ENCODE results near the gene MRC2.

MRC2 gene

DNA sequence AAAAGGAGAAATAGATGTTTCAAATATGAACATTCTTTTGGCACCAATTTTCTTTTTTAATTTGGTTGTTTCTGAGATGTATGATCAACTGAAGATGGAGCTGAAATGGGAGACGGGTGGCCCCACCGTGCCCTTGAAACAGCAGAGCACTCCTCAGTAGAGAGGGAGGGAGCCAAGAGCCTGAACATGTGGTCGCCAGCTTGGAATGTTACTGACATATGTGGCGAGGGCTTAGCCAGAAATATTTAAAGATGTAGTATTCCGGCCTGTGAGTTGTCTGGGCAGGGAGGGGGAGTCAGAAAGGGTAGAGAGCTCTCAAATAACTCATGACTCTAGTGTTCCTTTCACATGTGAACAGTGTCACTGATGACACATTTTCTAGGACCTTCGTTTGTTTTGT, 13.3 kb upstream of the MRC2 start:
- no peak for DNase-seq (ENCODE audit: low read depth)

DNA sequence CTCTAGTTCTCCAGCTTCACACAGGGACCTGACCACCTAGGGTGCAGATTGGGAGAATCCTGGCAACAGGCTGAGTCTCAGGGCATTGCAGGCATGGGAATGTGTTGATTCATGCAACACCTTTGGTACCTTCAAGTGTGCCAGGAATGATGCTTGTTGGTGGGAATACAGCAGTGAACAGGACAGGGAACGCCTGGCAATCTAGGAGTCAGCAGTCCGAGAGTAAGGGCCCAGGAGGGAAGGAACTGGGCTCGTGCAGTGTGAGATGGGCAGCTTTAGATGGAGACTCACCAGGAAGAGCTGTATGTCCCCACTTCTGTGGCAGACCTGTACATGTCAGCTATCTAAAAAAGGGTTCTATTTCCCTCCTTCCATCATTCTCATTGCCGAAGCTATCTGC, 12.0 kb upstream of the MRC2 start:
- no peak for DNase-seq (ENCODE audit: low read depth)

DNA sequence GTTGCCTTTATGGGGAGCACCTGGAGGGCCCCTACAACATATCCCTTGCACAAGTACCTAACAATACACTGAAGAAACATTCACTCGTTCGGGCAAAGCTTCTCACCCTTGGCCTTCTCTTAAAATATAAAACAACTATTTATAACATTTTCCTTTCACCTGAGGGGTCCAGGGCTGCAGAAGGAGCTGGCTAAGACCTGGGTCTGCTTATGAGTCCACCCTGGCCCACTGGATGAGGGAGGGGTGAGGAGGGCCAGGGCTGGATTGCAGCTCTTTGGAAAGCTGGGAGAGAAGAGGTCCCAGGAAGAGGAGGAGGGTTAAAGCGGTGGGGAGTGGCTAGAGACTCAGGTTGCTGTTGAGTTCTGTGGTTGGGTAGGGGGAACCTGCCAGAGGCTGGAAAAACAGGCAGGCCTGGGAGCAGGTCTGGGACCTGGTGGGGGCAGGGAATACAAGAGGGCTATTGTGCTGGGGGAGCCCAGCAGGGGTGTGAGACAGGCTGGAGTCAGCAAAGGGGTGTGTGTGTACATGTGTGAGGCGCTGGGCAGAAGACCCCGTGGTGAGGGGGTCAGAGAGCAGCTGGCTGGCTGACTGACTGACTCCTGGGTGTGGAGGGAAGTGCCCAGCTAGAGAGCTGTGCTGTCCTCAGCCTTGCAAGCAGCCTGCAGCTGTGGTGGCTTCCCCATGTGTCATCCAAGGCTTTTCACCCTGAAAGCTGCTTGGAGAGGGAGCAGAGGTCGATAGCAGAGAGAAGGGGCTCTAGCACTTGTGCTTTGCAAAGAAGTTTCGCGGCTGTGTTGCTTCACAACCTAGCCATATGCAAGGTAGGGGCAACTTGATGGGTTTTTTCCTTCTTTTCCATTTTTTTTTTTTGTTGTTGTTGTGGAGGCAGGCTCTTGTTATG, 10.2 kb upstream of the MRC2 start:
- no peak for DNase-seq (ENCODE audit: low read depth)

DNA sequence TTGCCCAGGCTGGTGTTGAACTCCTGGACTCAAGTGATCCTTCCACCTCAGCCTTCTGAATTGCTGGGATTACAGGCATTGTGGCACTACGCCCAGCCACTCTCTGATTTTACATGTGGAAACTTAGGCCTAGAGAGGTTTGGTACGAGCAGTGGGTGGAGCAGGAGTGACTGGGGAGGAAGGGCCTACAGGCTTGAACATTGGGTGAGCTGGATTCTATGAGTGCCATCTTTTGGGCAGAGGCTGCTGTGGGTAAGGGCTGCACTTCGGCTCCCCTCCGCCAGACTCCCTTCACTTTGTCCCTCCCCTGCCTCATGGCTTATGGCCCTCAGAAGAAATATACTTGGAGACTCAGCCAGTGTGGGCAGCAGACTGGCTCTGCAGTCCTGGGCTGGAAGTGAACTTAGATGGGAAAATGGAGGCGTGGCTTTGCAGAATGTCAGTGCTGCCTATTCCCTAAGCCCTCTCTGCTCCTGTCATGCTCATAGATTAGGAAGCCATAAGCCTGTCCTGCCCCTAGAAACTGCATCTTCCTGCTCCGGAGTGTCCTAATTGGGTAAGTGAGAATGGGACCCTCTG, 9.5 kb upstream of the MRC2 start:
- no peak for DNase-seq (ENCODE audit: low read depth)

DNA sequence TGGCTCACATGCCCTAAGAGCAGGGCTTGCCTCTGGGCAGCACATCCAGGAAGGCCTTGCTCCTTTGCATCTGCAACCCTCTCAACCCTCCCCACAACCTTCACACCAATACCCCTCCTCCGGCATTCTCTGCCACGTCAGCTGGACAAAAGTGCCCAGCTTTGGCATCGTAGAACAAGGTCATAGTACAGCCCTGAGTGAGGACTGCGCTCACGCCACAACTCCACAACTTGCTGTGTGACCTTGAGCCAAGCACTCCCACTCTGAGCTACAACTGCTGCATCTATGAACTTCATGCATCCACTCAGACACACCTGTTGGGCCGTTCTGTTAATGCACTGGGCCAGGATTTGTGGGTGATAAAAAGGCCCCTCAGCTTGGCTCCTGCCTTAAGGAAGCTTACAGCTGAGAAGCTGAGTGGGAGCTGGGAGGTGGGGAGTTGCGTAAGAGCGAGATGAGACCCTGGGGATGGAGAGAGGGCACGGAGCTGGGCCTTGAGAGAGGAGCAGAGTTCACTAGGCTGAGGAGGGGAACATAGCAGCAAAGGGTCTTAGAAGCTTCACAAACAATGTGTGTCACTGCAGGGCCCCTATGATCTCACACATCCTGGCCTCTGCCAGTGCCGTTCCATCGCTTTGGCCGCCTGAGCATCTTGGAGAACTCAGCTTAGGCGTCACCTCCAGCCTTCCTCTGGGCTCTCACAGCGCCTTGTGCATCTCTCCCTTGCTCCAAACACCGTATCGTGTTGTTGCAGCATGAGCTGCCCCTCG, 8.6 kb upstream of the MRC2 start:
- no peak for DNase-seq (ENCODE audit: low read depth)

DNA sequence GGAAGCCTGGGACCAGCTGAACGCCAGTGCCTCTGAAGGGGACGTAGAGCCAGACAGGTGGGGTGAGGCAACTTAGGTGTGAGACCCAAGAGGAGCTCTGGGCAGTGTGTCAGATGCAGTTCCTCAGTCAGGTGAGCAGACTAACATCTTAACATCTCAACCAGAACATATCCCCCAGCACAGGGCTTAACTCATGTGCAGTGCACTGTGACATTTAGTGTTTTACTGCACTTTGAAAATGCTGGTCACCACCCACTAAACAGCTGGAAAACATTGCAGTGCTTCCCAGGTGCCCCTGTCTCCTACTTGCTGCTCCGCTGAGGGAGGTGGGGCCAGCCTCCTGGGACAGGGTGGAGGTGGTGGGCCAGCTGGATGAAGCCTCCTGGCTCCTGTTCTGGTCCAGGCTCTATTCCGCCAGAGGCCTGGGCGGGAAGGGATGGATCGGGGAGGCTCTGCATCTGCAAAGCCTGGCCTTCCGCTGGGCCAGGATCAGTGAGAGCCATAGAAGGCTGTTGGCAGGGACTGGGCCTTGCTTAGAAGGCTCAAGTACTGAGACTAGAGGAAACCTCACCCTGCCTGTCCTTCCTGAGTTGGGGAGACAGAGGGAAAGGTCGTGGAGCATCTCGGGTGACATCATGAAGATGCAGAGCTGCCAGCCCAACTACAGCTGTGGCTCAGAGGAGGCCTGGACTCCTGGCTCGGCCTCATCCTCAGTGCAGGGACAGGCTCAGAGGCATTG, 7.9 kb upstream of the MRC2 start:
- no peak for DNase-seq (ENCODE audit: low read depth)

DNA sequence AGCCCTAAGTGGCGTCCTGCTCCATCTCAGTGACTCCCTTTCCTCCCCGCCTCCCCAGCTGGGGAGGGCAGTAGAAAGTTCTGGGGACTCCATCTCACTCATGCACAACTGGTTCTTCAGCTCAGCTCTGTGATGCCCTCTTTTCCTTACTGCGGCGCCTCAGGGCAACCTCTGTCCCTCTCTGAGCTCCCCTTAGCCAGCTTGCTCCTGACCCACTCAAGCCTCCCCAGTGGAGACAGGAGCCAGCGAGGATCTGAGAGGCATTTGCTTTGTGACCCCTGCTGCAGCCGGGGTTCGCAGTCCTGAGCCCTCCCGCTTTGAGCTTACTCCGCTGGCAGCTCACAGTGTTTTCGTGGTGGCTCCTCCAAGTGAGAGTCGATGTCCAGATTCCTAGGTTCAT, 6.2 kb upstream of the MRC2 start:
- no peak for DNase-seq (ENCODE audit: low read depth)

DNA sequence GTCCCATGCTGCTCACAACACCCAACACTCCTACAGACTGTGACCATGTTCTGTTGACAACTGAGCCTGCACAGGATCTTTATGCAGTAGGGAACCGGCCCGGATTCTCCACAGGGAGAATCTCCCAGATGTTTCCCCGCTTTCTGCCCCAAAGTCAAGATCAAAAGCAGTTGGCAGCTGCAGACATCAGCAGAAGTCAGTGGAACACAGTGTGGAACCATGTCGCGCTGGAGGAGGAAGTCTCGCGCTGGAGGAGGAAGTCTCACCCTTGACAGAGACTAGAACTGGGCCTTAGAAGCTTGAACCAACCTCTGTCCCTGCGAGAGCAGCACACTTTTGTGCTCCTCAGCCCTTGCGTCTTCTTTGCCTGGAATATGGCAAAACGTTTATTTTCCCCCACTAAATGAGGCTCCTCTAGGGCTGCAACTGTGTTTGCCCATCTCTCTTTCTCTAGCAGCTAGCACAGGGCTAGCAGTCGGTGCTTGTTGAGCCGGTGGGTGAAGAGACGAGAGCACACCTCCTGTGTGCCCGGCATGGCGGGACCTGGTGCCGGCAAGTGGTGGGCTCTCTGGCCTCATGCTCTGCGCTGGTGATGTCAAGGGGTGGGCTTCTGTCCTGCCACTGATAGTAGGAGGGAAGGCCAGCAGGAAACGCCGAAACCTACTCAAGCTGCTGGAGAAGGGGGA, 2.1 kb upstream of the MRC2 start:
- DNase-seq (ENCODE audit: low read depth), result no peak

DNA sequence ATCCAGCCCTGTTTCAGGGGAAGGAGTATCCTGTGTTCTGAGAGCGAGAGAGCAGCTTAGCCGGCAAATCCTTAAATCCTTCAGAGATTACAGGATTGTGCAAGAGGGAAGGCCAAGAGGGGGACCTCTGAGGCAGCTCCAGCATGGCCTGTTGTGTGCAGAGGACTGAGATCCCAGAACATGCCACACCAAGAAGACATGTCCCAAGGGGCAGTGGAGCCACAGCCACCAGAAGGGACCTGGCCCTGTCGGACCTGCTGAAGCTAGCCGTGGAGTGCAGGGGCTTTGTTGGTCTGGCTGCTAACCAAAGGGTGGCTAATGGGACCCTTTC, 1.6 kb upstream of the MRC2 start:
- DNase-seq (ENCODE audit: low read depth), result no peak

DNA sequence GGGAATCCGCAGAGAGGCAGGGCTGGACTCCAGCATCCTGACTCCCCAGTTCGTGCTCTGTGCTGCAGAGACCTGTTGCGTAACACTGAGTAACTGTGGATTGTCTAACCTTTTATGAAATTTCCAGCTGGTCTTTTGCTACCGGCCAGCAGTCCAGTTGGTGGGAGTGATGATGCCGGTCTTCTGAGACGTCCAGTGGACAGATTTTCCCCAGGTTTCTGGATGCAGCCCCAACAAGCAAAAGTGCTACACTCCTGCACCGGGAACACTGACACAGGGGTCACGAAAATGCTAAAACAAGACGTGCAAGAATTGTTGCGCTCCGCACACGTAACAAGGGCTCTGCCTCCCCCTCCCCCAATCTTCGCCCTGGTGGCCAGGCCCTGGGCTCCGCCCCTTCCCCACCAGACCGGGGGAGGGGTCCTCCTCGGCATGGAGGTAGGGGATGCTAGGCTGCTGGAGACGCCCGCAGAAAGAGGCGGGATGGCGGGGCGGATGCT, 701 bp upstream of the MRC2 start:
- DNase-seq (ENCODE audit: low read depth), result no peak

DNA sequence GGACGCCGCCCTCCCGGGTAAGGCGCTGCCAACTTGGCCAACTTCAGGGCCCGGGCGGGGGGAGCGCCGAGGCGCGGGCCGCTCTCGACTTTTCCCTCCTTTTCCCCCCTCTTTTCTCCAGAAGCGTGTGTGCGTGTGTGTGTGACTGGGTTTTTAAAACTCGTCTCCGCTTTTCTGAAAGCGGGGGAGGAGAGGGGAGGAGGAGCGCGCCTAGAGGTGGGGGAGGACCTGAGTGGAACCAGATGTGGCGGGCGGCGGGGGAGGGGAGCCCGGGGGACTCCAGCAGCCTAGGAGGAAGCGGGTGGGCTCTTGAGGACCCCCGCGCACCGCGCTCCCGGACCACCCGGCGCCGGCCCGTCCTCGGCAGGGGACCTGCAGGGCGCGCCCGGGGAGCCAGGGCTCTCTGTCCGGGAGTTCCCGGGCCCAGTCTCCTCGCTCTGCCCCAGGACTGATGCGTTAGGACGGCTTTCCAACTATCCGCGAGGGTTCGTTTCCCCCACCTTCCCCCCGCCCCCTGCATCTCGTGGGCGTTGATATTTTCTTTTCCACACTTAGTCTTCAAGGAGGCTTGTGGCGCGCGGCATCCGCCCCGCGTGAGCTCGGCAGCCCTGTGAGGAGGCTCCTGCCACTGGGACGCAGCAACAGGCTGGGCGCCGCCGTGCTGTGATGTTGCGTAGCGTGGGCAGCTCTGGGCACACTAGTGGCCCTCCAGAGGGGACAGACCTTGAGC, 599 bp downstream of the MRC2 start:
- no peak for DNase-seq (ENCODE audit: low read depth)

DNA sequence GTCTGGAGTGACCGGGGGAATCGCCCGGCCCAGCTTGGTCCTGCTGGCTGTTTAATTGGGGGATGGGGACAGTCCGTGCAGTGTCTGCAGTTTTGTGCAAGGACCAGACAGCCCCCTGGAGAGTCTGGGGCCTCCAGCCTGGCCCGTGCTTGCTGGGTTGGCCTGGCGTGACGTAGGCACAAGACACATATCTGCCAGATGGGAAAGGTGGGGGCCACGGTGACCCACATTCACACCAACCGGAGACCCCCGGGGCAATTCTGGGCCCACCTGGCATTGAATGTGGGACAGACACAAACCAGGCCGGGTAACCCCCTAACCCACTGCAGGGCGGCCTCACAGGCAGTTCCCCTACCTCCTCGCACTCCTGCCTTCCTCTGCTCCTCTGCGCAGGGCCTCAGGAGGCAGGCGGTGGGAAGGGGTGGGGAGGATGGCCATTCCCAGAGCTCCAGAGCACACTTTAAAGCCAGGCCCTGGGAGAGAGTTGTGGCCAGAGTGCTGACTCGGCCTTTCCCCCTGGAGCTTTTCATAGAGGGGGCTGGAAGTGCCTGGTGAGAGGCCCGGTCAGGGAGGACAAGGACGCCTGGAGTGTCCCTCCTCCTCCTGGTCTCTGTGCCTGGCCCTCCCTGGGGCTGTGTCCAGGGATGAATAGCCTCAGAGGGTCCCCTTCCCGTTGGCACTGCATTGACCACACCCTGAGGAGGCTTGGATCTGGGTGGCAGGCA, 1.5 kb downstream of the MRC2 start:
- no peak for DNase-seq (ENCODE audit: low read depth)

DNA sequence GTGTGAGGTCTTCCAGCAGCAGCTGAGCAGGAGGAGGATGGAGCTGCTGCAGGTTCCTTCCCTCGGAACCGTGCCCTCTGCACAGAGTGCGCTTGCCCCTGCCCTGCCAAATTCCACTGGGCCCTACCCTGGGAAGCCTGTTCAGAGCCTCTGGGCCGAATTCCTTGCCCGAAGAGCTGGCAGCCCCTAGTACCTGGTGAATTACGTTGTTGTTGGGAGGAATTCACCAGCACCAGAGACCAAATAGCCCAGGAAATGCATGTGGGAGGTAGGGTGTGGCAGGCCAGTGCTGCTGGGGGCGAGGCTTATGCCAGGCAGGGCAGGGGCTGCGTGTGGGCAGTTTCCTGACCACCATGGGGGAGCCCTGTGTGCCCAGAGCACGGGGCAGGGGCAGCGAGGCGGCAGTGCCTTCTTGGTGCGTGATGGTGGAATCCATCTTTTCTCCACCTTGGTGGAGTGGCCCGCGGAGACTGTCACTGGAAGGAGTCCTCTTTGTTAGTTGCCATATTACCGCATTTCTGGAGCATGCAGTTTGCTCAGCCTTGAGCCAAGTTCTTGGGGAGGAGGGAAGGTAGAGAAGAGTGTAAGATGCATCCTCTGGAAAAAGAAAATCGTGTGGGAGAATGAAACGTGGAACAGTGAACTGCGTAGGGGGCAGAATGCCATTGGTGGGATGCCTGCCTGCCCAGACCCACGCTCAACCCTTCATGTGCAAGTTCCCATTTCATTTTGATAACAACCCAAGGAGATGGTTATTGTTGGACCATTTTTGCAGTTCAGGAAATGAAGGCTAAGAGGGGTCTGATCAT, 2.3 kb downstream of the MRC2 start:
- no peak for DNase-seq (ENCODE audit: low read depth)

DNA sequence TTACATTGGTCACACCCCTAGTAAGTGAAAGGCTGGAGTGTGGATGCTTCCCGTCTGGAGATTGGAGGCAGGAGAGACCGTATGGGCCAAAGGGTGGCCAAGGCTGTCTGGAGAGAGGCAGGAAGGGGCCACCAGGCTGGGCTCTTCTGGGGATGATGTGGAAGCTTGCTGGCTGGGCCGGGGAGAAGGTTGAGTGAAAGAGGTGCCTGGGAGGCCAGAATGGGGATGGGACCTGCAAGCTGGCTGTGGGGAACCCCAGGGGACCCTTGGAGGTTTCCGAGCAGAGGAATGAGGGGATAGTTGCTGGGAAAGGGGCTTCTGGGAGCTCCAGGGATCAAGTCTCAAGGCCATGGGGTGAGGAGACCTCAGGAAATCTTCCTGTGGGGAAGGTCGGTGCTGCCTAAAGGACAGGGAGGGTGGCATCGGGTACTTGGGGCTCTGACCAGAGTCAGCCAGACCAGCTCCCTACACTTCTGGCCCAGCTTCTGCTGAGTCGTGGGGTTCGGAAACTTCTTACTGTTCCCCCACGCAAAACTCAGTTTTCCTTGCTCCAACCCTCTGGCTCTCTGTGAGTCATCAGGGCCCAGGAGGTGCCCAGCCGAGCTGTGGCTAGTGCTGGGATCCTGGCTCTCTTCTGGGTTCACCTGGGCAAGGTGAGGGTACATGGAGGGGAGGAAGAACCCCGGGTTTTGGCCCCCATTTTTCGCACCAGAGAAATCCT, 3.1 kb downstream of the MRC2 start:
- DNase-seq (ENCODE audit: low read depth), result no peak

DNA sequence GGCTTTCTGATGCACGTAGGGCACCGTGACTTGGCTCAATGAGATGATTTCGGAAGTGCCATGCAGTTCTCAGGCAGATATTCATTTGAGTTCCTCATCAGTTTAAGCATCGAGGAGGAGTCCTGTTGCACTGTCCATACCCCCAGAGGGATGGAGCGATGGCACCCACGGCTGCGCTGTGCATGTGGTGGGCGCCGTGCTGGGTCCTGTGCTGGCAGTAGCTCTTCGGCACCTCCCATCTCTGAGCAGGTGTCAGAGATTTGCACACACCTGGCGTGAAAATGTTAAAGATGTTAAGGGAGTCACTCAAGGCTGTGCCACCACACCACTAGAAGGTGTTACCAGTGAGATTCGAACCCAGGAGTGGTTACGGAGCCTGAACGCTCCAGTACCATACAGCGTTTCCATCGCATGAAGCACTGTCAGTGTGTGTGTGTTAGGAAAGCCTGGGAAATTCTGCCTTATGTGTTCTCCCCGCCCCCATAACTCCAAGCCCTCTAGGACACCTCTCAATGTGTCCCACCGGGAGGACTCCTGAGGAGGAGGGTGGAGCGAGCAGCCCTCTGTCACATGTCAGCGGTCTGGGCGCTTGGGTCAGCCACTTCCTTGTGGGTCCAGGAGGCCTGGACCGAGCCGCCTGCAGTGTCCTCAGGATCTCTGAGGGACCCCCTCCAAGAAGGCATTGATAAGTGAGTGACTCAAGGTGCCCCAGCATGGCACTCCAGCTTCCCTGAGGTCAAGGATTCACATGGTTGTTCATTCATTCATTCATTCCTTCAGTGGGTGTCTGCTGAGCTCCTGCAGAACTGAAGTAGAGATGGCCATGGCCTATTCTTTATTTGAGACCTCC, 3.8 kb downstream of the MRC2 start:
- no peak for DNase-seq (ENCODE audit: low read depth)

DNA sequence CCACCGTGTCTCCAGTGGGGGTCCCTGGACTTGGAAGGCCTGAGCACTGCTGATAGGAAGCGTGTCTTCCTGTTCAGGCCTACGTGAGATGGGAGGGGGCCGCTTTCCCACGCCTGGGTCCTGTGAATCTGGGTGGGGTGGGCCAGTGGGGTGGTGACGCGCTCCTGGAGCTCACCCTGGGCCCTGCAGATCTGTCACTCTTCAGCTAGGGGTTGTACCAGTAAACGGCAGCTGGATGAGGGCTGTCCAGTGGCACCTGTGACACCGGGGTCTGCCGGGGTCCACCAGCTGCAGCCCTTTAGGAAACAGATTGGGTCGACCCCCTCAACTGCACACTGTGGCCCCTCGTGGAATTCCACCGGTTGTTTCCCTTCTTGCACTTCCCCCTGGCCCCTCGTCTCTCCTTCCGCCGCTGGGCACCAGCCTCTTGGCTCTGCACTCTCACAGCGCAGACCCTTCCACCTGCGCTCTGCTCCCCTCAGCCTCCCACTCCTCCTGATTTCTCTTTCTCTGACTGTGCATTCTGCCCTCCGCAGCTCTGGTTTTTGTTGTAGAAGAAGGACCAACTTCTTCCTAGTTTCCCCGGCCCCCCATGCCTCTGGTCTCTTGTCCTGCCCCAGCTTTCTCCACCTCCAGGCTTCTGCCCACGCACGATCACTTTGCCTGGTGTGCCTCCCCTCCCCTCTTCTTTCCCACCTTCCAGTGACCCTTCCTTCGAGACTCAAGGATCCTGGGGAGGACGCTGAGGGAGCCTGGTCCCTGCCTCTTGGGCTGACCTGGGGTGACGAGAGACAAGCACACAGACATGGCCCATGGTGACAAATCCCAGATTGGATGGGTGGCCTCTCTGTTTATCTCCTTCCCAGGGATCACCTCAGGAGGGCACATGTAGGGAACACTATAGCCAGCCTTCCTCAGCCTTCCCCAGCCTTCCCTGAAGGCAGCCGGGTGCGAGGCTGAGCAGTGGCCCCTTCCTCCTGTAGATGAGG, 4.8 kb downstream of the MRC2 start:
- no peak for DNase-seq (ENCODE audit: low read depth)

DNA sequence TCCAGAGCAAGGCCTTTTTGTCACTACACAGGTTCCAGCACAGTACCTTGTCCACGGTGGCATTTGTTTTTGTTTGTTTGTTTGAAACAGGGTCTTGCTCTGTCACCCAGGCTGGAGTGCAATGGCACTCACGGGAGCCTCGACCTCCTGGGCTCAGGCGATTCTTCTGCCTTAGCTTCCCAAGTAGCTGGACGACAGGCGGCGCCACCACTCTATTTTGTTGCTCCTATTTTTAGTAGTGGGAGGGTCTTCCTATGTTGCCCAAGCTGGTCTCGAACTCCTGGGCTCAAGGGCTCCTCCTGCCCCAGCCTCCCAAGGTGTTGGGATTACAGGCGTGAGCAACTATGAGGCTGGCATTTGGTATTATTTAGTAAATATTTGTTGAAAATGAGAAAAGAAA, 10.3 kb downstream of the MRC2 start:
- DNase-seq (ENCODE audit: low read depth), result no peak
